SK-N-MC (cell line): ENCODE results near the gene SPTLC1.

ENCODE experiments used
- EZH2 ChIP-seq: fragments of 200-600 bp; sonication (generic); IDR thresholded peaks from one replicate; pipeline ENCODE4 v1.6.1; 2017; ENCODE audit warnings: antibody characterized with exemption
- POLR2AphosphoS5 ChIP-seq: IDR thresholded peaks from 2 replicates; pipeline ENCODE4 v1.6.1; 2012; ENCODE audit warnings: mild to moderate bottlenecking, low read depth, low read length, borderline replicate concordance

DNA sequence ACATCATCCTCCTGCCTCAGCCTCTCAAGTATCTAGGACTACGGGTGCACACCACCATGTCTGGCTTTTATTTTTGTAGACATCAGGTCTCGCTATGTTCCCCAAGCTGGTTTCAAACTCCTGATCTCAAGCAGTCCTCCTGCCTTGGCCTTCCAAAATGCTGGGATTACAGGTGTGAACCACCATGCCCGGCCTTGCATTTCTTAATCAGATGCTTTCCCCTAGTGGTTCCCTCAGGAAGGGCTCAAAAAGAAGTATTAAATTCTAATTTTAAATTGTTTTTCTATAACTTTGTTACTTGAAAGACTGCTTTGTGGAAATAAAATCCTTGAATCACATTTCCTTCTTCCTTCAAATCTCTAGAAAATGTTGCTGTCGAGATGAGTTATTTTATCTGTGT is 85.7 kb downstream of the SPTLC1 start:
- TF ChIP-seq EZH2: no peak
- TF ChIP-seq POLR2AphosphoS5: no peak
